Lung (tissue), 12 donors: Measurements from ENCODE around the gene TTC7B. TPM values are rescaled to one million over a fixed set of nuclear protein-coding genes. Genes with fewer than 3 reads are reported as not detected.

Source experiments
- ATAC-seq: fragments of 200-7000 bp; cut with Tn5 transposase; one replicate; pipeline ENCODE4 v1.9.1; 2020; ENCODE audit warnings: moderate number of reproducible peaks; ENCODE audit not compliant: insufficient read depth, low FRiP score
- DNase-seq, 3 donors: peaks; one replicate each; pipeline ENCODE4 v3.0.0-alpha.2; 2013 to 2017
- H3K27ac ChIP-seq, 2 donors: one replicate each; pipeline ENCODE4 v1.5.1; 2013; ENCODE audit warnings: mild to moderate bottlenecking in 2 of 2, moderate library complexity in 2 of 2, control low read depth in 1 of 2, inconsistent platforms in 1 of 2, low read depth in 1 of 2, low read length in 1 of 2
- H3K27me3 ChIP-seq, 3 donors: one replicate each; pipeline ENCODE4 v1.5.1; 2013; ENCODE audit warnings: low read length in 2 of 3; ENCODE audit not compliant: control insufficient read depth in 3 of 3, insufficient read depth in 3 of 3
- H3K36me3 ChIP-seq, 4 donors: one replicate each; pipeline ENCODE4 v1.5.1; 2013; ENCODE audit warnings: low read length in 4 of 4, mild to moderate bottlenecking in 1 of 4, moderate library complexity in 1 of 4; ENCODE audit not compliant: control insufficient read depth in 4 of 4, insufficient read depth in 4 of 4
- H3K4me1 ChIP-seq, 5 donors: one replicate each; pipeline ENCODE4 v1.5.1; 2013; ENCODE audit warnings: low read length in 5 of 5, mild to moderate bottlenecking in 2 of 5, moderate library complexity in 1 of 5; ENCODE audit not compliant: control insufficient read depth in 5 of 5, insufficient read depth in 5 of 5
- H3K4me3 ChIP-seq: one replicate; pipeline ENCODE4 v1.5.1; 2013; ENCODE audit warnings: mild to moderate bottlenecking, control low read depth, moderate library complexity
- H3K9ac ChIP-seq, 2 donors: one replicate each; pipeline ENCODE4 v1.5.1; 2013; ENCODE audit warnings: low read length in 2 of 2, control low read depth in 1 of 2; ENCODE audit not compliant: insufficient read depth in 1 of 2
- H3K9me3 ChIP-seq, 4 donors: one replicate each; pipeline ENCODE4 v1.5.1; 2013; ENCODE audit warnings: low read length in 3 of 4, mild to moderate bottlenecking in 1 of 4, moderate library complexity in 1 of 4; ENCODE audit not compliant: control insufficient read depth in 4 of 4, insufficient read depth in 3 of 4
- WGBS, 2 donors: extraction: QIAGEN DNeasy Blood & Tissue Kit; methylation state at CpG; one replicate each; pipeline ENCODE4 v1.1.7; 2013; 5-methylcytosine and 5-hydroxymethylcytosine counted together
- polyA plus RNA-seq, 2 donors: library from polyadenylated mRNA; stranded (reverse); fragments of 200-250 nt; gene quantifications; one replicate each; pipeline ENCODE4 v1.2.1, GENCODE V29; 2013
- total RNA-seq, 2 donors: library from RNA; depleted of rRNA in 1 of 2; stranded (reverse); fragments of >200 nt in 1 of 2; gene quantifications; one replicate each; pipeline ENCODE4 v1.2.1, GENCODE V29; 2014 to 2021
- TF ChIP-seq, protein P1 (sequence below): IDR thresholded peaks from 2 replicates; pipeline ENCODE4 v1.5.1; 2012; ENCODE audit warnings: mild to moderate bottlenecking; ENCODE audit errors: control extremely low read depth, extremely low read depth
- donor health status: control.
- donor health status: control.
- donor health status: Bipolar disorder and iron deficiency.
- donor health status: healthy.
- donor health status: DM: yes; HTN: yes; CAD: no.

Gene TTC7B
- total and polyA plus RNA-seq, 4 donors = 11.0 to 39.6 (median 23.0) TPM

GRCh38 chr14:90580377-90581335 lies 235.6 kb downstream of the TTC7B start:
- H3K36me3 ChIP-seq = peaks cover 0 to 13% (median 2%) of the 10 kb centered on the region in 4 donors
- 82 to 85% methylated on average over 19 to 20 of the region's 20 CpGs for WGBS, 2 donors
- peak; percentile 64 to 80 (median 65) for DNase-seq

GRCh38 chr14:90579816-90580215 lies 236.4 kb downstream of the TTC7B start:
- Histone ChIP-seq H3K9me3 (no peaks in the 10 kb centered on the region), H3K9ac (no peak overlapping the region), H3K4me3 (no peak overlapping the region), H3K27me3 (no peaks in the 10 kb centered on the region), H3K27ac (no peak overlapping the region), H3K36me3 (peaks cover 0 to 13% (median 2%) of the 10 kb centered on the region in 4 donors), H3K4me1 (peaks cover 0 to 65% (median 33%) of the 10 kb centered on the region in 5 donors)
- ATAC-seq = no peak
- TF ChIP-seq, protein P1, sequence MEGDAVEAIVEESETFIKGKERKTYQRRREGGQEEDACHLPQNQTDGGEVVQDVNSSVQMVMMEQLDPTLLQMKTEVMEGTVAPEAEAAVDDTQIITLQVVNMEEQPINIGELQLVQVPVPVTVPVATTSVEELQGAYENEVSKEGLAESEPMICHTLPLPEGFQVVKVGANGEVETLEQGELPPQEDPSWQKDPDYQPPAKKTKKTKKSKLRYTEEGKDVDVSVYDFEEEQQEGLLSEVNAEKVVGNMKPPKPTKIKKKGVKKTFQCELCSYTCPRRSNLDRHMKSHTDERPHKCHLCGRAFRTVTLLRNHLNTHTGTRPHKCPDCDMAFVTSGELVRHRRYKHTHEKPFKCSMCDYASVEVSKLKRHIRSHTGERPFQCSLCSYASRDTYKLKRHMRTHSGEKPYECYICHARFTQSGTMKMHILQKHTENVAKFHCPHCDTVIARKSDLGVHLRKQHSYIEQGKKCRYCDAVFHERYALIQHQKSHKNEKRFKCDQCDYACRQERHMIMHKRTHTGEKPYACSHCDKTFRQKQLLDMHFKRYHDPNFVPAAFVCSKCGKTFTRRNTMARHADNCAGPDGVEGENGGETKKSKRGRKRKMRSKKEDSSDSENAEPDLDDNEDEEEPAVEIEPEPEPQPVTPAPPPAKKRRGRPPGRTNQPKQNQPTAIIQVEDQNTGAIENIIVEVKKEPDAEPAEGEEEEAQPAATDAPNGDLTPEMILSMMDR = no peak
- DNase-seq = no peak
- 98 to 100% methylated on average over 9 of the region's 9 CpGs for whole genome bisulfite sequencing, 2 donors

More at GRCh38 chr14:90580377-90581335, 235.6 kb downstream of the TTC7B start:
- no peak overlapping the region for H3K9ac ChIP-seq
- peaks cover 0 to 65% (median 30%) of the 10 kb centered on the region in 5 donors for H3K4me1 ChIP-seq
- no peak overlapping the region for H3K27ac ChIP-seq
- H3K9me3 ChIP-seq = no peaks in the 10 kb centered on the region
- H3K4me3 ChIP-seq = no peak overlapping the region
- no peaks in the 10 kb centered on the region for H3K27me3 ChIP-seq
- TF ChIP-seq, protein P1 = no peak
- ATAC-seq = no peak

GRCh38 chr14:90579088-90579487 lies 237.1 kb downstream of the TTC7B start:
- Histone ChIP-seq H3K9ac (peak overlapping the region in 1 of 2 donors; percentile 20), H3K4me1 (peaks cover 0 to 65% (median 40%) of the 10 kb centered on the region in 5 donors), H3K27ac (no peak overlapping the region), H3K9me3 (no peaks in the 10 kb centered on the region), H3K27me3 (no peaks in the 10 kb centered on the region), H3K36me3 (peaks cover 0 to 13% (median 2%) of the 10 kb centered on the region in 4 donors), H3K4me3 (no peak overlapping the region)
- no peak for ATAC-seq
- WGBS, 2 donors = 94 to 96% methylated on average over 8 of the region's 8 CpGs
- TF ChIP-seq, protein P1 = no peak
- DNase-seq = no peak
